PC-9 (cell line): ENCODE measurements around the gene HMX3.

Experiments used
- EZH2 ChIP-seq: fragments of 200-600 bp; sonication (generic); IDR thresholded peaks from 2 replicates; pipeline ENCODE4 v1.8.0; 2017; ENCODE audit warnings: antibody characterized with exemption, low read depth
- TF ChIP-seq, protein P1 (sequence below): fragments of 200-600 bp; sonication (generic); conservative IDR thresholded peaks from 2 replicates; pipeline ENCODE4 v1.6.1; 2017; ENCODE audit warnings: mixed run types, antibody characterized with exemption, mild to moderate bottlenecking, moderate library complexity

- TF ChIP-seq, protein P1, sequence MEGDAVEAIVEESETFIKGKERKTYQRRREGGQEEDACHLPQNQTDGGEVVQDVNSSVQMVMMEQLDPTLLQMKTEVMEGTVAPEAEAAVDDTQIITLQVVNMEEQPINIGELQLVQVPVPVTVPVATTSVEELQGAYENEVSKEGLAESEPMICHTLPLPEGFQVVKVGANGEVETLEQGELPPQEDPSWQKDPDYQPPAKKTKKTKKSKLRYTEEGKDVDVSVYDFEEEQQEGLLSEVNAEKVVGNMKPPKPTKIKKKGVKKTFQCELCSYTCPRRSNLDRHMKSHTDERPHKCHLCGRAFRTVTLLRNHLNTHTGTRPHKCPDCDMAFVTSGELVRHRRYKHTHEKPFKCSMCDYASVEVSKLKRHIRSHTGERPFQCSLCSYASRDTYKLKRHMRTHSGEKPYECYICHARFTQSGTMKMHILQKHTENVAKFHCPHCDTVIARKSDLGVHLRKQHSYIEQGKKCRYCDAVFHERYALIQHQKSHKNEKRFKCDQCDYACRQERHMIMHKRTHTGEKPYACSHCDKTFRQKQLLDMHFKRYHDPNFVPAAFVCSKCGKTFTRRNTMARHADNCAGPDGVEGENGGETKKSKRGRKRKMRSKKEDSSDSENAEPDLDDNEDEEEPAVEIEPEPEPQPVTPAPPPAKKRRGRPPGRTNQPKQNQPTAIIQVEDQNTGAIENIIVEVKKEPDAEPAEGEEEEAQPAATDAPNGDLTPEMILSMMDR = no peak
- TF ChIP-seq EZH2 = no peak
Measured at GRCh38 chr10:123135415-123136141, at the start of gene HMX3.
